Neural cell (in vitro differentiated cells): ENCODE results near the gene JAZF1.

Experiments
- POLR2AphosphoS5 ChIP-seq: IDR thresholded peaks from 2 replicates; pipeline ENCODE4 v1.6.1; 2012
- TAF1 ChIP-seq: IDR thresholded peaks from 2 replicates; pipeline ENCODE4 v1.6.1; 2012; ENCODE audit warnings: low read depth
- TF ChIP-seq, protein P1 (sequence below): fragments of 450-650 bp; IDR thresholded peaks from 2 replicates; pipeline ENCODE4 v1.5.1; 2014; ENCODE audit warnings: antibody characterized with exemption, mild to moderate bottlenecking, moderate library complexity; ENCODE audit not compliant: poor library complexity, severe bottlenecking

DNA sequence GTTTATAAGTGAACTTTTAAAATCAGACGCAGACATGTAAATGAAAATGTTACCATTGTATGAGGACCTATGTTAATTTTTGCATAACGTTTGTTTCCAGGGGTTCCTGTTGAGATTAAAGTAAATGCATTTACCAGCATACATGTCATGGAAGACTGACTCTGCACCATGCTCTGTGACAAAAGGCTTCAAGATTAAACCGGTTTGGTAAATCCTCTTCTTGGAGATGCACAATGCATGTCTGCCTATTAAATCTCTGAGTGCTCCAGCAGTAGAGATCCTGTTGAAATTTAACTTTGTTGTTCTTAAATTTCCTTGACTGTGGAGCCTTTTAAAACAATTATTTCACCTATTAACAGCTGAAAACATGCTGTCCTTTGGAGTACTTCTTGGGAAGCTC is 36.5 kb upstream of the JAZF1 start:
- TF ChIP-seq POLR2AphosphoS5 (no peak), TAF1 (no peak)
- TF ChIP-seq, protein P1, sequence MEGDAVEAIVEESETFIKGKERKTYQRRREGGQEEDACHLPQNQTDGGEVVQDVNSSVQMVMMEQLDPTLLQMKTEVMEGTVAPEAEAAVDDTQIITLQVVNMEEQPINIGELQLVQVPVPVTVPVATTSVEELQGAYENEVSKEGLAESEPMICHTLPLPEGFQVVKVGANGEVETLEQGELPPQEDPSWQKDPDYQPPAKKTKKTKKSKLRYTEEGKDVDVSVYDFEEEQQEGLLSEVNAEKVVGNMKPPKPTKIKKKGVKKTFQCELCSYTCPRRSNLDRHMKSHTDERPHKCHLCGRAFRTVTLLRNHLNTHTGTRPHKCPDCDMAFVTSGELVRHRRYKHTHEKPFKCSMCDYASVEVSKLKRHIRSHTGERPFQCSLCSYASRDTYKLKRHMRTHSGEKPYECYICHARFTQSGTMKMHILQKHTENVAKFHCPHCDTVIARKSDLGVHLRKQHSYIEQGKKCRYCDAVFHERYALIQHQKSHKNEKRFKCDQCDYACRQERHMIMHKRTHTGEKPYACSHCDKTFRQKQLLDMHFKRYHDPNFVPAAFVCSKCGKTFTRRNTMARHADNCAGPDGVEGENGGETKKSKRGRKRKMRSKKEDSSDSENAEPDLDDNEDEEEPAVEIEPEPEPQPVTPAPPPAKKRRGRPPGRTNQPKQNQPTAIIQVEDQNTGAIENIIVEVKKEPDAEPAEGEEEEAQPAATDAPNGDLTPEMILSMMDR = no peak
